ENCODE data around the gene SGSM1. TPM values are rescaled to one million over a fixed set of nuclear protein-coding genes. Genes with fewer than 3 reads are reported as not detected.

The SGSM1 gene
- total and polyA plus RNA-seq, 2 donors from 2014 or later = 3.6 to 4.7 TPM

- no peaks in the 10 kb centered on the region for H3K36me3 ChIP-seq (ENCODE audit: control insufficient read depth in 2 of 3, insufficient read depth in 3 of 3, low read length in 3 of 3)
- no peaks in the 10 kb centered on the region for H3K27me3 ChIP-seq (ENCODE audit: control insufficient read depth, insufficient read depth, low read length)
- DNase-seq = no peak
- no peak for TF ChIP-seq CTCF (IDR thresholded peaks at IDR 0.05; ENCODE audit: borderline replicate concordance, extremely low read depth, insufficient read depth)
- intact Hi-C loops (cut with DNase I) = loop anchor here (5.0 kb wide), 1 partner anchor 100 kb away; no protein-coding TSS in a partner anchor
- no peak overlapping the region for H3K27ac ChIP-seq (ENCODE audit: low read depth in 2 of 2, low read length in 2 of 2)
- no peaks in the 10 kb centered on the region for H3K9me3 ChIP-seq (ENCODE audit: control insufficient read depth in 2 of 3, insufficient read depth in 1 of 3, low read length in 3 of 3)
- no peak overlapping the region for H3K9ac ChIP-seq (ENCODE audit: low read length in 3 of 3)
- H3K4me1 ChIP-seq (ENCODE audit: control insufficient read depth in 2 of 3, insufficient read depth in 2 of 3, low read depth in 1 of 3, low read length in 3 of 3) = peaks cover 0 to 2% (median 0%) of the 10 kb centered on the region in 3 donors
- H3K4me3 ChIP-seq (ENCODE audit: low read length in 3 of 3) = no peak overlapping the region
- no peak for FAIRE-seq
Observed at GRCh38 chr22:24947383-24947782, 141.4 kb downstream of the SGSM1 start.

DNA sequence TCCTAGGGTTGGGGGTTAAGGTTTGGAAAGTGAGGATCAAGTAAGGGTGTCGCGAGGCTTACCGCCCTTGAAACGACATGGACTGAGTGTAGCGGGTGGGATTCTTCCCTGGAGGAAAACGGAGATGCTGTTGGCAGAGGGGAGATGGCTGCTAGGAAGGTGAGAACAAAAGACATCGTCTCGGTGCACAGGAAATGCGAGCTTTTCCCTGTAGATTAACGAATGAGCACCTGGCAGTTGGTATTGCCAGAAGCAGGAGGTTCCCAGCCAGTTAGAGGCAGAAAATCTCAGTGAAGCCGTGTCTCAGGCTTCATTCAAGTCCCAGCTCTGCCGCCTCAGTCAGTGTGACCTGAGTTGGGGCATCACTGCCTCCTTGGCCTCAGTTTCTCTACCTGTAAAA, 141.9 kb downstream of the SGSM1 start:
- no peaks in the 10 kb centered on the region for H3K36me3 ChIP-seq (ENCODE audit: control insufficient read depth in 2 of 3, insufficient read depth in 3 of 3, low read length in 3 of 3)
- H3K27me3 ChIP-seq (ENCODE audit: control insufficient read depth, insufficient read depth, low read length) = no peaks in the 10 kb centered on the region
- H3K4me3 ChIP-seq (ENCODE audit: low read length in 3 of 3) = no peak overlapping the region
- H3K9ac ChIP-seq (ENCODE audit: low read length in 3 of 3) = no peak overlapping the region
- DNase-seq = no peak
- TF ChIP-seq CTCF (IDR thresholded peaks at IDR 0.05; ENCODE audit: borderline replicate concordance, extremely low read depth, insufficient read depth) = no peak
- no peak overlapping the region for H3K27ac ChIP-seq (ENCODE audit: low read depth in 2 of 2, low read length in 2 of 2)
- FAIRE-seq = no peak
- intact Hi-C loops (cut with DNase I) = loop anchor here (5.0 kb wide), 1 partner anchor 99 kb away; no protein-coding TSS in a partner anchor
- H3K9me3 ChIP-seq (ENCODE audit: control insufficient read depth in 2 of 3, insufficient read depth in 1 of 3, low read length in 3 of 3) = no peaks in the 10 kb centered on the region
- H3K4me1 ChIP-seq (ENCODE audit: control insufficient read depth in 2 of 3, insufficient read depth in 2 of 3, low read depth in 1 of 3, low read length in 3 of 3) = peaks cover 0 to 2% (median 0%) of the 10 kb centered on the region in 3 donors

- H3K4me3 ChIP-seq (ENCODE audit: low read length in 3 of 3) = no peak overlapping the region
- H3K9me3 ChIP-seq (ENCODE audit: control insufficient read depth in 2 of 3, insufficient read depth in 1 of 3, low read length in 3 of 3) = no peaks in the 10 kb centered on the region
- H3K27ac ChIP-seq (ENCODE audit: low read depth in 2 of 2, low read length in 2 of 2) = no peak overlapping the region
- no peak for TF ChIP-seq CTCF (IDR thresholded peaks at IDR 0.05; ENCODE audit: borderline replicate concordance, extremely low read depth, insufficient read depth)
- intact Hi-C loops (cut with DNase I) = loop anchor here (5.0 kb wide), 1 partner anchor 99 kb away; no protein-coding TSS in a partner anchor
- FAIRE-seq (no peak), DNase-seq (no peak)
- peaks cover 0 to 4% (median 0%) of the 10 kb centered on the region in 3 donors for H3K4me1 ChIP-seq (ENCODE audit: control insufficient read depth in 2 of 3, insufficient read depth in 2 of 3, low read depth in 1 of 3, low read length in 3 of 3)
- no peaks in the 10 kb centered on the region for H3K27me3 ChIP-seq (ENCODE audit: control insufficient read depth, insufficient read depth, low read length)
- H3K9ac ChIP-seq (ENCODE audit: low read length in 3 of 3) = no peak overlapping the region
- H3K36me3 ChIP-seq (ENCODE audit: control insufficient read depth in 2 of 3, insufficient read depth in 3 of 3, low read length in 3 of 3) = no peaks in the 10 kb centered on the region
Observed at GRCh38 chr22:24948356-24949202, 142.6 kb downstream of the SGSM1 start.
